HG03521 (cell line): ENCODE data around the gene MESP2.

ENCODE experiments used
- ATAC-seq: cut with Tn5 transposase; IDR thresholded peaks from one replicate; pipeline ENCODE4 v1.9.1; 2021; ENCODE audit warnings: mild to moderate bottlenecking, moderate library complexity; ENCODE audit not compliant: unreplicated experiment

The MESP2 gene

DNA sequence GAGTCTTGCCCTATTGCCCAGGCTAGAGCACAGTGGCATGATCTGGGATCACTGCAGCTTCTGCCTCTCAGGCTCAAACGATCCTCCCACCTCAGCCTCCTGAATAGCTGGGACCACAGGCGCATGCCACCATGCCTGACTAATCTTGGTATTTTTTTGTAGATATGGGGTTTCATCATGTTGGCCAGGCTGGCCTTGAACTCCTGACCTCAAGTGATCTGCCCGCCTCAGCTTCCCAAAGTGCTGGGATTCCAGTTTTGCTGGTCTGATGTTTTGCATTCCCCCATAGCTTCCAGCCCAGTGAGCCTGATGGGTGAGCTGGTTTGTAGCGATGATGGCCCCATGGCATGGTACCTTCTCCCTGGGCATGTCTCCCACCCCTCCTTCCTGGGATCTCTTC, 20.4 kb upstream of the MESP2 start:
- ATAC-seq = no peak

DNA sequence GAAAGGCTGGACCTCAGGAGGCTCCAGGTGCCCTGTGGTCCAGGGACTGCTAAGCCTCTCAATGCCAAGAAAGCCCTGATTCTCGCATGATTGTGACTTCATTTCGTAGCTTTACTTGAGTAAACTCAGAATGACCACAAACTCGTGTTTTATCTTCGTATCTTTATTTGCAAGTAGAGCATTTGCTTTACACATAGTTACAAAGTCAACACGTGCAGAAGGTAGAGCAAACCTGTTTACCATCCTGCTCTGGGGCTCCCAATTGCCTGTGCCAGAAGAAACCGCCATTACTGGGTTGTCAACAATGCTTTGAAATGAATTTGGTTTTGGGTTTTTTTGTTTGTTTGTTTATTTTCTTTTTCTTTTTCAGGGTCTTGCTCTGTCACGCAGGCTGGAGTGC, 19.2 kb upstream of the MESP2 start:
- ATAC-seq = no peak

GRCh38 chr15:89758283-89758682, 17.8 kb upstream of the MESP2 start:
- ATAC-seq = no peak

DNA sequence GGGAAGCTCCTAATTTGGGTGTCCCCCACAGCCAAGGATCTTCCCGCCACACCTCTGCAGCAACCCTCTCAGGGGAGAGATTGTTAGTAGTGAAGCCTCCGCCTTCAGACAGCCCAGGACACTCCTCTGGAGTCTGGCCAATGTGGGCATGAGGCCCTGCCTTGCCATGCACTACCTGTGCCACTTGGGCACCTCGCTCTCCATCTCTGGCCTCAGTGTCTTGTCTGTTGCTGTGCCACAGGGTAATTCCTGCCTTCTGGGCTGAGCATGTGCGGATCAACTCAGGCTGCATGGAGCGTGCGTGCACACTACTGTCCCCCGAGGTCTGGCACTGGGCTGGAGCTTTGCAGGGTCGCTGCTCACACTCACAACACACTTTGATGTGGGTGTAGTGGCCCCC, 17.2 kb upstream of the MESP2 start:
- ATAC-seq = no peak

DNA sequence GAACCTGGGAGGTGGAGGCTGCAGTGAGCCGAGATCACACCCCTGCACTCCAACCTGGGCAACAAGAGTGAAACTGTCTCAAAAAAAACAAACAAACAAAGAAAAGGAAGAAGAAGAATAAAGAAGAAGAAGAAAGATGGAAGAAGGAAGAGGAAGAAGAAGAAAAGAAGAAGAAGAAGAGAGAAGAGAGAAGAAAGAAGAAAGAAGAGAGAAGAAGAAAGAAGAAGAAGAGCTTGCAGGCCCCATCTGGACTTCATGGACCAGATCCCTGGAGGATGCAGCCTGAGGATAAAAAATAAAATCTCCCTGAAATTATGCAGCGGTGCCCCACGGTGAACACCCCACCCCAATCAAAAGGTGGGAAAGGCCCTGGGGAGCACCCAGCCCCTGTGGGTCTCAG, 16.3 kb upstream of the MESP2 start:
- ATAC-seq = no peak

GRCh38 chr15:89760303-89761008, 15.7 kb upstream of the MESP2 start:
- no peak for ATAC-seq

- ATAC-seq = no peak
These were observed 14.9 kb upstream of the MESP2 start for GRCh38 chr15:89761009-89761831.

- no peak for ATAC-seq
These were observed 14.2 kb upstream of the MESP2 start for GRCh38 chr15:89761929-89762328.

- no peak for ATAC-seq
These were observed 10.4 kb upstream of the MESP2 start for GRCh38 chr15:89765694-89766093.

- ATAC-seq = no peak
These were observed 9.5 kb upstream of the MESP2 start for GRCh38 chr15:89766357-89767311.

DNA sequence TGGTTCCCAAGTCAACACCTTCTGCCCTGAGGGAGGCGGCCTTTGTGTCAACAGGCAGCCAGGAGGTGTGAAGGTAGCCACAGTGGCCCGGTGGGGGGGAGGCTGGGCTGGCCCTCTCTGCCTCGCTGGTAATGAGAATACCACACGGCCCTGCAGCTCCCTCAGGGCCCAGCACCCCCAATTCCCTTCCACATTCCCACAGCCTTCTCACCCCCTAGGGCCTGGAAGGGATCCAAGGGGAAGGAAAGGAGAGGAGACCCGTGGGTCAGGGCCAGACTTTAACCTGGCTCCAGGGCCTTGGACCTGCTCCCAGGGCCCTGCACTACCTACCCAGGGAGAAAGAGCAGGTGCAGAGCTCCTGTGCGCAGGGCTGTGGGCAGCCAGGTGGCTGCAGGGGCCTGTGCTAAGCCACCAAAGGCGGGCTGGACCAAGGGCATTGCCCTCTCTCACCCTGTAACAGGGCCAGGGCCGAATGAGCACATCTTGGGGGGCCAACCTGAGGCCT, 8.7 kb upstream of the MESP2 start:
- no peak for ATAC-seq

- ATAC-seq = no peak
These were observed 8.0 kb upstream of the MESP2 start for GRCh38 chr15:89768071-89768500.

DNA sequence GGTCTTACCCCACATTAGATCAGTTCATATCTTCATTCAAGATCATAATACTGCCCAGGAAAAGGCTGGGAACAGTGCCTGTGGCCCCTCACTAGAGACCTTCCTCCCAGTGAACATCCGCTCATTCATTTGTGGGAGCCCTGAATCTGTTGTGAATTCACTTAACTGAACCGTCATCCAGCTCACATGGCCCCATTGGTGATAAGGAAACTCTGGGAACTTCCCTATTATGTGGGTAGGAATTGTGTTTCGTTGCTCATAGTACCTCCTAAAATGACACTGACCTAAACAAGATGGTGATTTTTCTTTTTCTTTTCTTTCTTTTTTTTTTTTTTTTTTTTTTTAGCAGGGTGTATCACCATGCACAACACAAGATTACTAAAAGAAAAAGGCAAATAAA, 6.8 kb upstream of the MESP2 start:
- ATAC-seq = no peak

DNA sequence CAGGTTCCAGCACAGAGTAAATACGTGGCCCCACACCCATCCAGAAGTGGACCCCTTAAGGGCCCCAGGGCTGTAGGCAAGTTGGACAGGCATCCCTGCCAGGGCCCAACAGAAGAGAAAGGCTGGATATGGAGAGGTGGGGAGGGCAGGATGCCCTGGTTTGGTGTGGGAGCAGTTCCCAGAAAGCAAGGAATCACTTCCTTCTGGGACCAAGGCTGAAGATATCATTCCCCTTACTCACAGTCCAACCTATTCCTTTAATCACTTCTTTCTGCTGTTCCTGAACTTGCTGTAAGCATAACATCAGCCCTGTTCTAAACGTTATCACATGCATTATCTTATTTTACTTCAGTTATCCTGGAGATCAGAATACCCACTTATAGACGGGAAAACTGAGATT, 6.1 kb upstream of the MESP2 start:
- ATAC-seq = no peak

- no peak for ATAC-seq
These were observed 3.1 kb upstream of the MESP2 start for GRCh38 chr15:89772932-89773583.

- ATAC-seq = no peak
These were observed 1.6 kb upstream of the MESP2 start for GRCh38 chr15:89774492-89774891.

DNA sequence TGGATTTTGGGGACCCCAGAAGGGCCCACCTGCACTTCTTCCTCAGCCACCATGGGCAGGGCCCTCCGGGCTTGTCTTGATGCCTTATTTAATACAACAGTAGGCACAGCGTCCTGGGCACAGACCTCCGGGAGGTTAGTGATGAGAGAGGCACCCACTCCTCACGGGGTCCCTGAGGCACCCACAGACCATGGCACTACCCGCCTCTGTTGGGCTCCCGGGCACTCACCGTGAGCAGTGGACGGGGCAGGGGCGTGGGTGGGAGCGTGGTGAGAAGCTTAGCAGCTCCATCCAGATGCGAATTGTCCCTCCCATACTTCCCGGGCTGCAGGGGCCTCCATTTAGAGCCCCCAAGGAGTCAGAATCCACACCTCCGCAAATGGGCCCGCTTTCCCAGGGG, 317 bp upstream of the MESP2 start:
- ATAC-seq = no peak

DNA sequence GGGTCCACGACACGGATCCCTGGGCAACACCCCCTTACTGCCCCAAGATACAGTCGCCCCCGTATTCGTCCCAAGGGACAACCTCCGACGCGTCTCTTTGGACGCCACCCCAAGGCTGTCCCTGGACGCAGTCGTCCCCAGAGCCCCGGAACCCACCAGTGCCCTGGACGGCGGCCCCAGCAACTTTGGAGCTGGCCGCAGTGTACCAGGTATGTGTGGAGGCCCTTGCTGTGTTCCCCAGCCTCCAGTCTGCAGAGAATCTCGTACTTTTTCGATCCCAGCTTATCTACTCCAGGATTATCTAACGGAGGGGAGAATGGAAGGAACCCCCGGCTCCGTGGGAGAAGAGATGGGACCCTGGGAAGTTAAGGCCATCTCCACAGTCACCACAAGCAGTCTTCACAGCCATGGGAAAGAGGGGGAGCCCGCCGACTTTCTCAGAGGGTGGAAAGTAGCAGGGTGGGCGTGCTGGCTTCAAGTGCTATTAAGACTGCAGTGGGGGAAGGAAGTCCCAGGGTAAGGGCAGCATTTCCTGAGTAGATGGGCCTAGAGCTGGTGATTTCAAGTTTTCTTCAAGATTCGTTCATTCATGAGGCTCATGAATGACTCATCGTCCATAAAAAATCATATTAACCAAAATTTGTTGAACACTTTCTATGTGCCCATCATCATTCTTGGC, 1.1 kb downstream of the MESP2 start:
- ATAC-seq = no peak

- no peak for ATAC-seq
These were observed 1.7 kb downstream of the MESP2 start for GRCh38 chr15:89777782-89778380.

- ATAC-seq = no peak
These were observed 2.7 kb downstream of the MESP2 start for GRCh38 chr15:89778861-89779260.
